Left ventricle myocardium inferior (tissue), 1 donor: ENCODE results near the gene STK38. TPM values are rescaled to one million over a fixed set of nuclear protein-coding genes. Genes with fewer than 3 reads are reported as not detected.

Source experiments
- DNase-seq: peaks from one replicate; pipeline ENCODE4 v3.0.0-alpha.2; 2020
- H3K27ac ChIP-seq: fragments of 200-600 bp; replicated peaks from 2 replicates; pipeline ENCODE4 v1.8.0; 2021
- H3K27me3 ChIP-seq: fragments of 200-600 bp; 2 replicates; pipeline ENCODE4 v1.8.0; 2021; ENCODE audit warnings: low read depth
- H3K36me3 ChIP-seq: fragments of 200-600 bp; 2 replicates; pipeline ENCODE4 v1.8.0; 2021
- H3K4me1 ChIP-seq: fragments of 200-600 bp; 2 replicates; pipeline ENCODE4 v1.8.0; 2021
- H3K4me3 ChIP-seq: fragments of 200-600 bp; 2 replicates; pipeline ENCODE4 v1.8.0; 2021; ENCODE audit warnings: mild to moderate bottlenecking, moderate library complexity
- H3K9me3 ChIP-seq: fragments of 200-600 bp; replicated peaks from 2 replicates; pipeline ENCODE4 v1.8.0; 2021
- intact Hi-C: fragments of 100-400 bp; cut with micrococcal nuclease; formaldehyde crosslinking; loops from one replicate; pipeline ENCODE4 v1.11.0; 2022
- total RNA-seq: library from RNA; stranded (reverse); fragmentation: NEBNext Ultra II Directional; extraction: Animal tissue kit (Norgen Biotek cat#: 25700); gene quantifications from one replicate; pipeline ENCODE4 v1.2.1, GENCODE V29; 2021
- TF ChIP-seq, protein P1 (sequence below): fragments of 200-600 bp; IDR thresholded peaks from 2 replicates; pipeline ENCODE4 v1.8.0; 2021; ENCODE audit warnings: antibody characterized with exemption, mild to moderate bottlenecking, borderline replicate concordance
- donor health status: DM: no; HTN: yes; CAD: no; lungs with severe emphysema.

The STK38 gene
- total RNA-seq, 1 donor from 2014 or later = 25.5 TPM

DNA sequence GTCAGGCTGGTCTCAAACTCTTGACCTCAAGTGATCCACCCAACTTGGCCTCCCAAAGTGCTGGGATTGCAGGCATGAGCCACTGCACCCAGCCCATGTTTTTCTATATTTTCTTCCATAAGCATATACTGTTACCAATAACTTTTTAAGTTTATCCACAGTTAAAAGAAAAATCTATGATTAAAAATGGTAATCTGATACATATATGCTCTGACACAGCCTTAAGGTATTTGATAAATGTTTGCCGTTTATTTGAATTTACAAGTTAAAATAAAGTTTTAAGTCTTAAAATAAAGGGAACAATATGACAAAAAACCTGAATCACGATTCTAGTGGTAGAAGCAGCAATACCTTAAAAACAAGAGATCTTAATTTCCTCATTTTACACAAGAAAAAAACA is 5.2 kb downstream of the STK38 start:
- Histone ChIP-seq H3K36me3 (peaks cover 43% of the 10 kb centered on the region), H3K27ac (no peak overlapping the region)

DNA sequence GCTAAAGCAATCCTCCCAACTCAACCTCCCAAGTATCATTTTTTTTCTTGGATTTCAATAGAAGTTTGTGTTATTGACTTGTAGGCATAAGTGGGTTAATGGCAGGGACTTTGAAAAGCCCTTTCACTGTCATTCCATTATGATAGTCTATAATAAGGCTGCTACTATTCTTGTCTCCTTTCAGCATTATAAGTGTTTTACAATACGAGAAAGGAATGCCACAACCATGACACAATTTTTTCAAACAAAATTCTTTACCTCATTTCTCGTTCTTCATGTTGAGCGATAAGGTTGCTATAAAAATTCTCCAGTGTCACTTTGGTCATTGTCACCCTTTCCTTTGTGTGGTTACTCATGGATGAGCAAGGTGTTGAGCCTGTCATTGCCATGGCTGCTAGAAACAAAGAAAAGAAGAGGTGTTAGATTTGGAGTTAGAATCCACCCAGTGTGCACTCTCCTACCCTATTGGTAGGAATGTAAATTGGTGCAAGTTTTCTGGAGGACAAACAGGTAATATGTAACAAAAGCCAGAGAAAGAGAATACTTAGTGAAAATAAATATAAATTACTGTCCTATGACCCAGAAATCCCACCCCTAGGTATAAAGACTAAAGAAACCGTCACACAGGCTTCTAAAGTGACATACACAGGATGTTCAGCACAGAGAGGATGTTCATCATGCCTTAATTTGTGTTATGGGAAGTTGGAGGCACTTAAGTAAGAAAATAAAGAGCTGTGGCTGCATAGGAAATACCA is 7.3 kb downstream of the STK38 start:
- H3K4me1 ChIP-seq = peaks cover 48% of the 10 kb centered on the region
- no peaks in the 10 kb centered on the region for H3K9me3 ChIP-seq
- no peak overlapping the region for H3K4me3 ChIP-seq
- peak overlapping the region; percentile 78 for H3K27ac ChIP-seq
- intact Hi-C loops = loop anchor here (10.0 kb wide), 1 partner anchor 55 kb away; the partner anchor contains the start of gene SRSF3
- TF ChIP-seq, protein P1, sequence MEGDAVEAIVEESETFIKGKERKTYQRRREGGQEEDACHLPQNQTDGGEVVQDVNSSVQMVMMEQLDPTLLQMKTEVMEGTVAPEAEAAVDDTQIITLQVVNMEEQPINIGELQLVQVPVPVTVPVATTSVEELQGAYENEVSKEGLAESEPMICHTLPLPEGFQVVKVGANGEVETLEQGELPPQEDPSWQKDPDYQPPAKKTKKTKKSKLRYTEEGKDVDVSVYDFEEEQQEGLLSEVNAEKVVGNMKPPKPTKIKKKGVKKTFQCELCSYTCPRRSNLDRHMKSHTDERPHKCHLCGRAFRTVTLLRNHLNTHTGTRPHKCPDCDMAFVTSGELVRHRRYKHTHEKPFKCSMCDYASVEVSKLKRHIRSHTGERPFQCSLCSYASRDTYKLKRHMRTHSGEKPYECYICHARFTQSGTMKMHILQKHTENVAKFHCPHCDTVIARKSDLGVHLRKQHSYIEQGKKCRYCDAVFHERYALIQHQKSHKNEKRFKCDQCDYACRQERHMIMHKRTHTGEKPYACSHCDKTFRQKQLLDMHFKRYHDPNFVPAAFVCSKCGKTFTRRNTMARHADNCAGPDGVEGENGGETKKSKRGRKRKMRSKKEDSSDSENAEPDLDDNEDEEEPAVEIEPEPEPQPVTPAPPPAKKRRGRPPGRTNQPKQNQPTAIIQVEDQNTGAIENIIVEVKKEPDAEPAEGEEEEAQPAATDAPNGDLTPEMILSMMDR = peak; percentile 53
- peaks cover 59% of the 10 kb centered on the region for H3K36me3 ChIP-seq
- DNase-seq = no peak
- no peaks in the 10 kb centered on the region for H3K27me3 ChIP-seq

More for the DNA sequence above, 5.2 kb downstream of the STK38 start:
- no peak for DNase-seq
- Histone ChIP-seq H3K4me3 (no peak overlapping the region), H3K9me3 (no peaks in the 10 kb centered on the region), H3K4me1 (peaks cover 68% of the 10 kb centered on the region), H3K27me3 (no peaks in the 10 kb centered on the region)
- TF ChIP-seq, protein P1 = no peak
- intact Hi-C loops = loop anchor here (10.0 kb wide), 1 partner anchor 53 kb away; the partner anchor contains the start of gene SRSF3

DNA sequence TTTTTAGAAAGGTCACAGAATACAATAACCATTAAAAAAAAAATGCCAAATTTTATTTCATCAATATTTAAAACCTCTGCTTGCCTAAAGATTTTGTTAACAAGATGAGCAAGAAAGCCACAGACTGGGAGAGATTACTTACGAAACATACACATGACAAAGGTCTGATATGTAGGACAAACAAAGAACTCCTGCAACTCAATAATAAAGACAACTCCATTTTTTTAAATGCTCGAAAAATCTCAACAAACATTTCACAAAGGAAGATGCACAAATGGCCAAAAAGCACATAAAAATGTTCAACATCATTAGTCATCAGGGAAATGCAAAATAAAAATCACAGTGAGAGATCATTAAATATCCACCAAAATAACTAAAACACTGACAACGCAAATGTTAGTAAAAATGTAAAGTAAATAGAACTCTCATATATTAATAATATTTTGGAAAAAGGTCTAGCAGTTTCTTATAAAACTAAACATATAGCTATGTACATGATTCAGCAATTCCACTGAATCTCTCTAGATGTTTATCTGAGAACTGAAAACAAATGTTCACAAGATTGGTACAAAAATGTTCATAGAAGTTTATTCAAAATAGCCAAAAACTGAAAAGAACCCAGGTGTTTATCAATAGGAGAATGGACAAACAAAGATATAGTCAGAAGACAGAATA is 10.3 kb downstream of the STK38 start:
- Histone ChIP-seq H3K4me3 (no peak overlapping the region), H3K27me3 (no peaks in the 10 kb centered on the region), H3K36me3 (peaks cover 72% of the 10 kb centered on the region), H3K9me3 (no peaks in the 10 kb centered on the region), H3K4me1 (peaks cover 43% of the 10 kb centered on the region), H3K27ac (no peak overlapping the region)
- TF ChIP-seq, protein P1 = no peak
- intact Hi-C loops = no loop called here
- DNase-seq = no peak

- H3K9me3 ChIP-seq = no peaks in the 10 kb centered on the region
- TF ChIP-seq, protein P1 = no peak
- H3K36me3 ChIP-seq = peaks cover 46% of the 10 kb centered on the region
- no peak overlapping the region for H3K4me3 ChIP-seq
- H3K27ac ChIP-seq = no peak overlapping the region
- intact Hi-C loops = no loop called here
- H3K27me3 ChIP-seq = no peaks in the 10 kb centered on the region
- DNase-seq = no peak
- peaks cover 30% of the 10 kb centered on the region for H3K4me1 ChIP-seq
These were observed 14.0 kb downstream of the STK38 start for GRCh38 chr6:36533321-36533720.

DNA sequence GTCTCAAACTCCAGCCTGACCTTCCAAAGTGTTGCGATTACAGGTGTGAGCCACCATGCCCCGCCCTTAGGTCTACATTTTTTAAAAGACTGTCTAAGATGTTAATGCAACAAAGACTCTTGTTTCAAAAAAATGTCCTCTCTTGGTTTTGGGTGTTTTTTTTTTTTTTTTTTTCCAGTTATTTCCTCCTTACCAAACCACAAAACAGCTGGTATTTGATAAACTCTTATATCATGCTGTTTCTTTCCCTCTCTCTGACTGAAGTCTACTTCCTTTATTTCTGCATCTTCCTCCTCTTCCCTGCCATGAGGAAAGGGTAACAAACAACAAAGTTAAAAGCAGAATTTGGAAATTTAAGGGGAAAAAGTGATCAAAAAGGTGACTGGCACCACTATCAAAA is 21.2 kb downstream of the STK38 start:
- Histone ChIP-seq H3K9me3 (no peaks in the 10 kb centered on the region), H3K4me1 (peaks cover 32% of the 10 kb centered on the region), H3K36me3 (peaks cover 50% of the 10 kb centered on the region), H3K4me3 (no peak overlapping the region), H3K27me3 (no peaks in the 10 kb centered on the region), H3K27ac (no peak overlapping the region)
- no peak for DNase-seq
- intact Hi-C loops = no loop called here
- TF ChIP-seq, protein P1 = no peak
